GM19468 (cell line): Measurements from ENCODE around the gene CLCN1.

Source experiments
- ATAC-seq: cut with Tn5 transposase; IDR thresholded peaks from one replicate; pipeline ENCODE4 v1.9.1; 2021; ENCODE audit warnings: mild to moderate bottlenecking, moderate library complexity, moderate number of reproducible peaks; ENCODE audit not compliant: unreplicated experiment; ENCODE audit errors: extremely low read depth

The CLCN1 gene

DNA sequence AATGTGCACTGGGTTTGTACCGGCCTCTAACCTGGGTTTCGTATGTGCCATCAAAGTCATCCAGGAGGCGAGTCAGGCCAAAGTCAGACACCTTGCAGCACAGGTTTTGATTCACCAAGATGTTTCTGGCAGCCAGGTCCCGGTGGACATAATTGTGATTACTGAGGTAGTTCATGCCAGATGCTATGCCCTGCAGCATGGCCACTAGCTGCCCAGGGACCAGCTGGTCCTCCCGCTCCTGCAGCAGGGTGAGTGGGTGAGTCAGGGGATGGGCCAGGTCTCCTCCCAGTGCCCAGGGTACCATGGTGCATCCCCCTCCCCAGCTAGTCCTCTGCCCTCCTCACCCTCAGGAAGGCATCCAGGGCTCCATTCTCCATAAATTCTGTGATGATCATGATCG, 78.9 kb downstream of the CLCN1 start:
- ATAC-seq: no peak

DNA sequence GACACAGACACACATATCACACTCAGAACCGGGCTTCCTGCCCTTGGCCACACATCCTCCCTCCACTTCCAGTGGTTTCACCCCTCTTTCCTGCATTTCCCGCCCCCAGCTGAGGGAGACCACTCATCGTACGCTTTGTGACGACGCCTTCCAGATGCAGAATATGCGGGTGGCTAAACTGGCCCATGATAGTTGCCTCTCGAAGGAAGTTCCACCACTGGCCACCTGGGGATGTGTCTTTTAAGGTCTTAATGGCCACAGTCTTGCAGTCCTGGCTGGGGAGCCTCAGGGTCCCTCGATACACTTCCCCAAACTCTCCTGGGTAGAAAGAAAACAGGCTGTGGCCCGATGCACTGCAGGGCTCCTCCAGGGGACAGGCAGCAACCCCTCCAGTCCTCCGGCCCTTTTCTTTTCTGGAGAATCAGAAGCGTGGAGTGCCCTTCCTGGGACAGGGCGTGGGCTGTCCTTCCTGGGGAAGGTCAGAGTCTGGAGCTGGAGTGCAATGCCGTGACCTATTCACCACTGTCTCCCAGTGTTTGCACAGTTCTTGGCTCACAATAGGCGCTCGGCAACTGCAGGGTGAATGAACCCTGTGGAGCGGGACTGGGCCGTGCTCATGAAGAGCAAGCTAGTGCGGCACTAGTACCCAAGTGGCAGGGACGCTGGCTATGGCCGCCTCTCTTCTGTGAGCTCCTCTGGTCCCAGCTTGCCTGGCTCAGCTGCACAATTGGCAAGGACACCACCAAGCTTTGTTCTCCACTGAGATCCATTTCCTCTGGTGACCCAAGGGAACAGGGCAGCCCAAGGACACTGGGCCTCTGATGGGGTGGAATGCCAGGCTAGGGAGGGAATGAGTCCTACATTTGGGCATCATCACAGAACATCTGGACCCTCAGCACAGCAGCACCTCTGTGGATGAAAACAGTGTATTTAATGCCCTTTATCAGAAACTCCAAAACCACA, 79.6 kb downstream of the CLCN1 start:
- ATAC-seq: no peak

DNA sequence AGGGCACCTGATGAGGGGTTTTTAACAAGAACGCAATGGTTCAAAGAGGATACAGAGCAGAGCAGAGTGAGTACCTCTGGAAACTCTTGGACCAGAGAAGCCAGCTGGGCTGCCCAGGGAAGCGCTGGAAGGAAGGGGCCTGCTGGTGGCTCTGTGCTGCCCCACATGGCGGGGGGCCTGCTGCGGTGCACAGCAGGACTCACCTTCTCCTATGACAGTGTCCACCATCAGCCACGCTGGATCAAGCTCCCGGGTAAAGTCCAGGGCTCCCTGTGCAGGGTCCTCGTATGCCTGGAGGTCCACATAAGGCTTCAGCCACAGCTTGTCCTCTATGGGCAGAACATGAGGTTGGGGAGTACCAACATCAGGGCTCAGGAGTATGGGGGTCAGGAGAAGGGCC, 80.3 kb downstream of the CLCN1 start:
- ATAC-seq: no peak

DNA sequence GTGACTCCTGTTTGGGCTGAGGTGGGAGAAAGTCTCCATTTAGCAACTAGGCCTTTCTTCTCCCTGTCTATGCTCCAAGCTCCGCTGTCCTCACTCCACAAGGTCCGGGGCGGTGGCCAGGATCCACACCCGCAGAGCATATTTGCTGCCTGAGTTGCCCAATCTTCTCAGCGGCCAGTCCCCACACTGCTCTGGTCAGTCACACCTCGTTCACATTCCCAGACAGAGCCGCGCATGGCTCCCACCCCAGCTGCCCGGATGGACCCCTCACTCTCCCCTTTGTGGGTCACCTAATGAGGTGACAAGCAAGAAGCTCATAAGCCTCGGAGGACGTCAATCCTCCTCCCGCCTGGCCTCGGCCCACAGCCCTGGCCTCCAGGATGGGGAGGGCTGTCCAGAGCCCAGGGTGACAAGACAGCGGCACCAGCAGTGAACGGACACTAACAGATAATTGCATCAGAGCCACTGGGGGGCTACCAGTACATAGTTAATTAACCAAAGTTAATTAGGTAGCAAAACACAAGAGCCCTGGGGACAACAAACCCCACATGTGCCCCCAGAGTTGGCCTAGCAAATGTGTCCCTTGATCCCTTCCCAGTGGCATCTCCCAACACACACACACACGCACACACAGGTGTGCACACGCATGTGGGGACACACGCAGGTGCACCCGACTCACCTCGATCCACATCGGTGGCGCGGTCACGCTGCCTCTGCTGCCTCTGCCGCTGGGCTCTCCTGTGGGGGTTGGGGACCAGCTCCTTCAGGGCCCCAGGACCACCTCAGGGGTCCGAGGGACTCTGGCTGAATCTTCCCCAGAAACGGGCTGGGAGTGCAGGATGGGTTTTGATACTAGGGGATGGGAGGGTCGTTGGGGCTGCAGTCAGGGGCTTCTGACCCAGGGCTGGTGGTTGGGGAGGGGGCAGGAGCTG, 81.0 kb downstream of the CLCN1 start:
- no peak for ATAC-seq

DNA sequence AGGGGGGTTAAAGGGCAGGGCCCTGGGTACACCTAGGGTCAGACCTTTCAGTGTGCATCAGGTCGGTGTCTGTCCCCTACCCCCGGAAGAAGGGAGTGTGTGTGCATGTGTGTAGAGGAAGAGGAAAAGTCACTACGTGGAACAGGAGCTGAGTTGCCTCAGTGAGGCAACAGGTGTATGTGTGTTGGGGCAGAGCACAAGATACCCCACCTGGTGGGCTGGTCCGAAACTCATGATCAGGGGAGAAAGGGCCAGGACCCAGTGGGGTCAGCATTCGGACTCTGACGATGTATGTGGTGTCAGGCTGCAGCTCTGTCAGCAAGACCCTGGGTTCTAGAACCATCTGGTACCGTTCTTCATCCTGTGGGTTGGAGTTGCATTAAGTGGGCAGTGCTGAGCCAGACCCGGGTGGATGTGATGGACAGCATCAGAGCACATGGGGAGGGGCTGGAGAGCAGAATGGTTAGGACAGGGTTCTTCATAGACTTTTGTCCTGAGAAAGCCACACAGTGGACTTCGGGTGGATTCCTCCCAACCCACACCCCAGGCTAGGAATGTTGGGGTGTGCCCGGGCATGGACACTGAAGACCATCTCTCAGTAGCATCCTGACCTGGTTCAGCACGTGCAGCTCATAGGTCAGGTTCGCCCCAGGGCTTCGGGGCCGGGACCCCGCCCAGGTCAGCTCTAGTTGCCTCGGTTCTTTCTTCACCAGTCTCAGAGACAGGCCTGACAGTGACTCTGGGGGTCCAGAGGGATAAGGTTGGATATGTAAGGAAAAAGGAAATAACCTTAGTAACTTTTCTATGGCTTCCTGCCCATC, 82.0 kb downstream of the CLCN1 start:
- no peak for ATAC-seq

DNA sequence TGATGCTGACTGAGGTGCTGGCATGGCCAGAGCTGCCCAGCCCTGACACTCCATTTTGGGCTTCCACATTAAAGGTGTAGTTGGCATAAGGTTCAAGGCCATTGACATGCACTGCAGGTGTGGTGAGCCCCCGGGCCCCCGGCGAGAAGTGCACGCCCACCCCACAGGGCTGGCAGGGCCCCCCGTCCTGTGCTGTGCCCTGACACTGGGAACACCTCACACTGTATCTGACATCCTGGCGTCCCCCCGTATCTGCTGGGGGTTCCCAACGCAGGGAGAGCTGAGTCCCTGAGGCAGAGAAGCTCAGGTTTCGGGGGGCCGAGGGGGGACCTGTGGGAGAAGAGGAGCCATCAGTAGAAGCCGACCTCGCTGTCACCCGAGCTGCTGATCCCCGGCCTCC, 82.7 kb downstream of the CLCN1 start:
- ATAC-seq: no peak

DNA sequence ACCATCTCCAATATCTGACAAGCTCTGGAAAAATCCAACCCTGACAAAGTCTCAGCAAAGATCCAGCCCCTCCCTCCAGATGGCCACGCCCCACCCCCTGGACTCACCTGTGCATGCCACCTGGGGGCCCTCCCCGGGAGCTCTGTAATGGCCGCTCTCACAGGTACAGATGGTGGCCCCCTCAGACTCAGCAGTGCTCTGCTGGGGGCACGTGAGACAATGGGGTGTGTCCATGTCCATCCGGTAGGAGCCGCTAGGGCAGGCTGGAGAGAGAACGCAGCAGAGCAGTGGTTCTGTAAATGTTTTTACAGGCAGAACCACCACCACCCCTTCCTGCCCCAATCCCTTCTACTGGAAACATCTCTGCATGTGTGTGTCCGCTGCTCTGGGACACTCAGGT, 83.2 kb downstream of the CLCN1 start:
- ATAC-seq: no peak

DNA sequence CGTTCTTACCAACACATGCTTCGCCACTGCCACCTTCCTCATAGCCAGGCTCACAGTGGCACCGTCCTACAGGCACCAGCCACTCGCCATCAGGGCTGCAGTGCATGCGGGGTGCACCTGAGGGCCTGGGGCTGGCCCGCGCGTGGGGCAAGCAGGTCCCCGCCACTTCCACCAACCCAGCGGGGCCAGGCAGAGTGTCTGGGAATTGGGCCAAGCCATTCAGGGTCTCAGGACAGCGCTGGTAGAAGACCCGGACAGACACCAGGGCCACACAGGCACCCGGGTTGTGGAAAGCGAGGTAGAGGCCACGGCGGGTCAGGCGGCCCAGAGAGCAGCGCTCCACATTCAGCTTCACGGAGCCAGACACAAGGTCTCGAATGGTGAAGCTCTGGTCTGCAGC, 83.7 kb downstream of the CLCN1 start:
- no peak for ATAC-seq

DNA sequence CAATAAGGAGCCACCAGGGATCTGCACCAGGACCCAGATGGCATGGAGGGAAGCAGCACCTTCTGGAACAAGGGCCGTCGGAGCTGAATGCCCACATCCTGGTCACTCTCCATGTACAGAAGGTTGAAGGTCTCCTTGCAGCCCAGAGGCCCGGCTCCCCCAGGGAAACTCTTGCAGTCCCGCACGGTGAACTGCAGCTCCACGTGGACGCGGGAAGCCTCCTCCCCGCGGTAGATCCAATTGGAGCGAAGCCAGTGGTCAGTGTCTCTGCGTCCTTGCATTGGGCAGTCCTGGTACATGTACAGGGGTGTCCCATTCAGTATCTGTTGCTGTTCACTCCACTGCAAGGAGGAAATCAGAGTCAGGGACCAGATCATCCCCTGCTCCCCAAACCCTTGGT, 85.4 kb downstream of the CLCN1 start:
- no peak for ATAC-seq
